Trophoblast cell (in vitro differentiated cells and primary cell): ENCODE data around the gene MPV17L2.

Source experiments
- DNase-seq, 2 donors: peaks; one replicate each; pipeline ENCODE4 v3.0.0-alpha.2; 2016
- H2AFZ ChIP-seq: 2 replicates; pipeline ENCODE4 v1.6.1; 2013; ENCODE audit warnings: low read length, moderate library complexity, mild to moderate bottlenecking; ENCODE audit not compliant: insufficient read depth, poor library complexity
- H2AK5ac ChIP-seq: 2 replicates; pipeline ENCODE4 v1.6.1; 2013; ENCODE audit warnings: mild to moderate bottlenecking, low read length
- H2BK120ac ChIP-seq: 2 replicates; pipeline ENCODE4 v1.6.1; 2013; ENCODE audit warnings: low read length, mild to moderate bottlenecking, moderate library complexity; ENCODE audit not compliant: insufficient read depth, poor library complexity
- H2BK12ac ChIP-seq: 2 replicates; pipeline ENCODE4 v1.6.1; 2013; ENCODE audit warnings: mild to moderate bottlenecking, low read length, moderate library complexity
- H2BK5ac ChIP-seq: 2 replicates; pipeline ENCODE4 v1.6.1; 2013; ENCODE audit warnings: low read length, low read depth, moderate library complexity, mild to moderate bottlenecking; ENCODE audit not compliant: poor library complexity
- H3K14ac ChIP-seq: 2 replicates; pipeline ENCODE4 v1.6.1; 2013; ENCODE audit warnings: mild to moderate bottlenecking, low read length
- H3K18ac ChIP-seq: 2 replicates; pipeline ENCODE4 v1.6.1; 2013; ENCODE audit warnings: mild to moderate bottlenecking, low read length
- H3K23ac ChIP-seq: 2 replicates; pipeline ENCODE4 v1.6.1; 2013; ENCODE audit warnings: low read length
- H3K27ac ChIP-seq: 2 replicates; pipeline ENCODE4 v1.5.1; 2013; ENCODE audit warnings: low read depth, mild to moderate bottlenecking, inconsistent platforms, low read length, moderate library complexity
- H3K27me3 ChIP-seq: 2 replicates; pipeline ENCODE4 v1.6.1; 2013; ENCODE audit warnings: inconsistent platforms, mild to moderate bottlenecking, low read length, moderate library complexity; ENCODE audit not compliant: insufficient read depth
- H3K36me3 ChIP-seq, 2 experiments: 1 replicate in 1 of 2; 2 replicates in 1 of 2; pipeline ENCODE4 v1.6.1; 2013; ENCODE audit warnings: low read length in 2 of 2, mild to moderate bottlenecking in 2 of 2, moderate library complexity in 1 of 2; ENCODE audit not compliant: insufficient read depth in 2 of 2, control insufficient read depth in 1 of 2
- H3K4ac ChIP-seq: 2 replicates; pipeline ENCODE4 v1.6.1; 2013; ENCODE audit warnings: low read depth, mild to moderate bottlenecking, low read length, moderate library complexity
- H3K4me1 ChIP-seq, 2 experiments: 1 replicate in 1 of 2; 2 replicates in 1 of 2; pipeline ENCODE4 v1.6.1; 2013; ENCODE audit warnings: low read length in 2 of 2, mild to moderate bottlenecking in 2 of 2, moderate library complexity in 1 of 2; ENCODE audit not compliant: insufficient read depth in 2 of 2, control insufficient read depth in 1 of 2
- H3K4me2 ChIP-seq: 2 replicates; pipeline ENCODE4 v1.6.1; 2013; ENCODE audit warnings: inconsistent platforms, mild to moderate bottlenecking, low read length, moderate library complexity
- H3K4me3 ChIP-seq: 2 replicates; pipeline ENCODE4 v1.5.1; 2013; ENCODE audit warnings: mild to moderate bottlenecking, low read depth, low read length, inconsistent platforms
- H3K79me1 ChIP-seq: one replicate; pipeline ENCODE4 v1.6.1; 2013; ENCODE audit warnings: low read length
- H3K79me2 ChIP-seq: 2 replicates; pipeline ENCODE4 v1.6.1; 2013; ENCODE audit warnings: low read length, mild to moderate bottlenecking; ENCODE audit not compliant: control insufficient read depth, insufficient read depth, poor library complexity
- H3K9ac ChIP-seq: 2 replicates; pipeline ENCODE4 v1.6.1; 2013; ENCODE audit warnings: mild to moderate bottlenecking, low read length
- H3K9me3 ChIP-seq: 2 replicates; pipeline ENCODE4 v1.6.1; 2013; ENCODE audit warnings: low read depth, mild to moderate bottlenecking, control low read depth, inconsistent platforms, low read length; ENCODE audit not compliant: insufficient read depth
- H4K12ac ChIP-seq: 2 replicates; pipeline ENCODE4 v1.6.1; 2013; ENCODE audit warnings: low read depth, mild to moderate bottlenecking, low read length, moderate library complexity
- H4K8ac ChIP-seq: 2 replicates; pipeline ENCODE4 v1.6.1; 2013; ENCODE audit warnings: low read depth, mild to moderate bottlenecking, low read length, moderate library complexity
- H4K91ac ChIP-seq: one replicate; pipeline ENCODE4 v1.6.1; 2013; ENCODE audit warnings: low read depth, mild to moderate bottlenecking, low read length, moderate library complexity
- WGBS: extraction: QIAGEN DNeasy Blood & Tissue Kit; methylation state at CpG from one replicate; pipeline ENCODE4 v1.1.7; 2013; ENCODE audit warnings: missing lambda C conversion rate; ENCODE audit not compliant: insufficient read length, insufficient coverage; ENCODE audit errors: extremely low coverage; 5-methylcytosine and 5-hydroxymethylcytosine counted together

Gene MPV17L2

GRCh38 chr19:18198374-18198773, 5.4 kb downstream of the MPV17L2 start:
- H4K8ac ChIP-seq: no peak overlapping the region
- H3K79me1 ChIP-seq: peaks cover under 1% of the 10 kb centered on the region
- H3K9me3 ChIP-seq: peaks cover 7% of the 10 kb centered on the region
- WGBS: no CpG with 5 or more reads among the region's 6 CpGs
- H3K27ac ChIP-seq: no peak overlapping the region
- H3K27me3 ChIP-seq: no peaks in the 10 kb centered on the region
- no peak overlapping the region for H4K91ac ChIP-seq
- no peak overlapping the region for H2BK5ac ChIP-seq
- H2BK120ac ChIP-seq: no peak overlapping the region
- no peak overlapping the region for H3K4ac ChIP-seq
- no peak overlapping the region for H3K18ac ChIP-seq
- no peak overlapping the region for H4K12ac ChIP-seq
- H2AFZ ChIP-seq: no peak overlapping the region
- H2AK5ac ChIP-seq: no peak overlapping the region
- peaks cover 17% of the 10 kb centered on the region in 2 experiments for H3K4me1 ChIP-seq
- peaks cover 4% of the 10 kb centered on the region for H3K79me2 ChIP-seq
- H3K23ac ChIP-seq: no peak overlapping the region
- no peak for DNase-seq
- no peak overlapping the region for H3K14ac ChIP-seq
- H3K36me3 ChIP-seq: peaks cover 11 to 12% of the 10 kb centered on the region in 2 experiments
- no peak overlapping the region for H2BK12ac ChIP-seq
- H3K9ac ChIP-seq: no peak overlapping the region
- no peak overlapping the region for H3K4me2 ChIP-seq
- no peak overlapping the region for H3K4me3 ChIP-seq

GRCh38 chr19:18202397-18202777, 9.4 kb downstream of the MPV17L2 start:
- H4K91ac ChIP-seq: no peak overlapping the region
- H4K8ac ChIP-seq: no peak overlapping the region
- H3K4me3 ChIP-seq: no peak overlapping the region
- no peak overlapping the region for H4K12ac ChIP-seq
- no peak overlapping the region for H3K4me2 ChIP-seq
- no peaks in the 10 kb centered on the region for H3K36me3 ChIP-seq
- H3K14ac ChIP-seq: no peak overlapping the region
- H3K18ac ChIP-seq: no peak overlapping the region
- H3K4ac ChIP-seq: no peak overlapping the region
- H3K27ac ChIP-seq: no peak overlapping the region
- no peak overlapping the region for H2BK120ac ChIP-seq
- H3K79me1 ChIP-seq: peaks cover 8% of the 10 kb centered on the region
- no peak overlapping the region for H3K23ac ChIP-seq
- H3K9ac ChIP-seq: peak overlapping the region; percentile 14
- WGBS: no CpG with 5 or more reads among the region's 24 CpGs
- peaks cover 9 to 12% of the 10 kb centered on the region in 2 experiments for H3K4me1 ChIP-seq
- no peaks in the 10 kb centered on the region for H3K27me3 ChIP-seq
- peaks cover 3% of the 10 kb centered on the region for H3K79me2 ChIP-seq
- H2BK12ac ChIP-seq: no peak overlapping the region
- peaks cover 7% of the 10 kb centered on the region for H3K9me3 ChIP-seq
- H2AFZ ChIP-seq: no peak overlapping the region
- no peak overlapping the region for H2AK5ac ChIP-seq
- H2BK5ac ChIP-seq: no peak overlapping the region
- DNase-seq: no peak

DNA sequence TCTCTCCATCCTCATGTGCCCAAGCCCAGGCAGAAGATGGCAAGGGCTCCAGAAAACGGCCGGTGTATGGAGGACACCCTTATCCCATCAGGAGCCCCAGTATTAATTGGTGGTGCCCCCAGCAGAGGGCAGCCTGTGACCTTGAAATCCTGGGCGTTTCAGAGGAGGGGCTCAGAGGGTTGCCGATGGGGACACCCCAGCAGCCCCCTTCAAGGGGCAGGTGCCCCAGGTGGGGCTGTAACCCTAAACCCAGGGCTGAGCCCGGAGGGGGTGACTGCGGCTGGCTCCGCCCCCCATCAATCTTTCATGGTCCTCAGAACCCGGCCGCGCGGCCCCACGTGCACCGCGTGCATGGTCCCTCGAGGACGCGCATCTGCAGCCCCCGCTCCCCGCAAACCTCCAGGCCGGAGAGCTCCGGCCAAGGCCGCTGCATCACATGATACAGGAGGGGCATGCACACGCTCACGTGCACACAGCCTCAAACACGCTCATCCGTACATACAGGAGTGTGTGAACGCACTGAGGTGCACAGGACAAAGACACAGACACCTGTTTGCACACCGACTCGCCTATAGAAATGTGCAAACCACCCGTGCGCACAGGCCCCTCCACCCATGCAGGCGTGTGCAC, 9.9 kb downstream of the MPV17L2 start:
- Histone ChIP-seq H2BK5ac (no peak overlapping the region), H3K36me3 (no peaks in the 10 kb centered on the region), H4K12ac (no peak overlapping the region), H3K79me2 (peaks cover 3% of the 10 kb centered on the region), H3K27ac (no peak overlapping the region), H2AFZ (no peak overlapping the region), H2AK5ac (no peak overlapping the region), H3K14ac (no peak overlapping the region), H3K79me1 (peaks cover 8% of the 10 kb centered on the region), H3K27me3 (no peaks in the 10 kb centered on the region), H2BK12ac (no peak overlapping the region), H4K8ac (no peak overlapping the region), H3K9ac (no peak overlapping the region), H3K4me1 (peaks cover 9 to 12% of the 10 kb centered on the region in 2 experiments), H3K9me3 (peaks cover 7% of the 10 kb centered on the region), H3K18ac (no peak overlapping the region), H3K4ac (no peak overlapping the region), H3K4me3 (peak overlapping the region; percentile 77), H4K91ac (no peak overlapping the region), H3K23ac (no peak overlapping the region), H3K4me2 (peak overlapping the region; percentile 93), H2BK120ac (no peak overlapping the region)
- no CpG with 5 or more reads among the region's 32 CpGs for WGBS
- no peak for DNase-seq

- WGBS: no CpG with 5 or more reads among the region's 38 CpGs
- Histone ChIP-seq H3K79me2 (peaks cover 3% of the 10 kb centered on the region), H4K12ac (no peak overlapping the region), H3K23ac (no peak overlapping the region), H2BK5ac (no peak overlapping the region), H3K14ac (no peak overlapping the region), H2BK120ac (no peak overlapping the region), H4K91ac (no peak overlapping the region), H3K27ac (no peak overlapping the region), H3K9me3 (peaks cover 7% of the 10 kb centered on the region), H3K9ac (no peak overlapping the region), H2BK12ac (no peak overlapping the region), H2AK5ac (no peak overlapping the region), H3K18ac (no peak overlapping the region), H3K79me1 (peaks cover 8% of the 10 kb centered on the region), H2AFZ (peak overlapping the region; percentile 6), H3K36me3 (no peaks in the 10 kb centered on the region), H3K4me1 (peaks cover 9 to 12% of the 10 kb centered on the region in 2 experiments), H4K8ac (no peak overlapping the region), H3K4ac (no peak overlapping the region), H3K4me2 (peak overlapping the region; percentile 93), H3K27me3 (no peaks in the 10 kb centered on the region), H3K4me3 (peak overlapping the region; percentile 77)
- DNase-seq: no peak
These were observed 10.4 kb downstream of the MPV17L2 start for GRCh38 chr19:18203408-18203862.
